ENCODE results near the gene PLOD1.

DNA sequence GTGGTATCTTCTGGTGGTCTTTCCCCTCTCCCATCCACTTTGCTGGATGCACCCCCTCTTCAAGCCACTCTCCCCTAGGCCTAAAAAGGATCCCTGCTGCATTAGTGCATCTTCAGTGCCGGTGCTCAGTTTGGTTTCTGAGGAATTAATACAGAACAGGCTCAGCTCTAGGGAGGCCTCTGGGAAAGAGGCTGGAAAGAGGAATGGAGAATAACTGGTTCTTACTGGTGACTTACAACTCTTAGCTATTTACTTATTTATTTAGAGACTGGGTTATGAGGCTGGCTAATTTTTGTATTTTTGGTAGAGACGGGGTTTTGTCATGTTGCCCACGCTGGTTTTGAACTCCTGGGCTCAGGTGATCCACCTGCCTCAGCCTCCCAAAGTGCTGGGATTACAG, 64.7 kb downstream of the PLOD1 start:
- no peak for TF ChIP-seq EZH2 (IDR thresholded peaks at IDR 0.05; ENCODE audit: low read length)
- no peak for TF ChIP-seq CTCF (optimal IDR thresholded peaks at IDR 0.05 in 1 of 3, IDR thresholded peaks at IDR 0.05 in 1 of 3, conservative IDR thresholded peaks at IDR 0.05 in 1 of 3; ENCODE audit: extremely low read depth in 1 of 3, insufficient read depth in 2 of 3, low read length in 3 of 3)
